Measurements from ENCODE around the gene ELN.

- TF ChIP-seq POLR2A (IDR thresholded peaks at IDR 0.05) (no peak), CTCF (IDR thresholded peaks at IDR 0.05) (no peak)
Measured at GRCh38 chr7:74078461-74078860, 50.5 kb downstream of the ELN start.

Measured in thyroid gland (tissue), 4 donors.